Stimulated activated CD8-positive, alpha-beta memory T cell treated with anti-CD3 and anti-CD28 coated beads, Interleukin-15, amount 100 ng/mL, for 24 hours (primary cell): ENCODE measurements around the gene MSH4.
"Not testable (repeated sequence)": the region's sequence is repeated elsewhere in the genome, so short reads cannot be mapped to it uniquely, and the experiment has no call there.

Experiments used
- DNase-seq: peaks from one replicate; pipeline ENCODE4 v3.0.0-alpha.2; 2020; ENCODE audit warnings: low read depth

Gene MSH4

GRCh38 chr1:75797273-75797588 lies 549 bp downstream of the MSH4 start:
- DNase-seq = no peak

GRCh38 chr1:75797606-75798216 lies 1.0 kb downstream of the MSH4 start:
- DNase-seq = no peak

- not testable (repeated sequence) for DNase-seq
Measured at GRCh38 chr1:75801480-75801879, 4.8 kb downstream of the MSH4 start.

- no peak for DNase-seq
Measured at GRCh38 chr1:75808921-75809320, 12.2 kb downstream of the MSH4 start.

GRCh38 chr1:75810113-75810512 lies 13.4 kb downstream of the MSH4 start:
- not testable (repeated sequence) for DNase-seq

GRCh38 chr1:75811211-75811981 lies 14.7 kb downstream of the MSH4 start:
- DNase-seq = no peak

- DNase-seq = no peak
Measured at GRCh38 chr1:75812065-75812464, 15.4 kb downstream of the MSH4 start.

GRCh38 chr1:75823596-75823995 lies 26.9 kb downstream of the MSH4 start:
- not testable (repeated sequence) for DNase-seq

- DNase-seq = no peak
Measured at GRCh38 chr1:75836528-75837100, 39.9 kb downstream of the MSH4 start.

- DNase-seq = no peak
Measured at GRCh38 chr1:75838079-75838478, 41.4 kb downstream of the MSH4 start.

GRCh38 chr1:75841421-75841820 lies 44.7 kb downstream of the MSH4 start:
- no peak for DNase-seq

GRCh38 chr1:75845576-75845975 lies 48.9 kb downstream of the MSH4 start:
- no peak for DNase-seq

- no peak for DNase-seq
Measured at GRCh38 chr1:75855010-75855409, 58.3 kb downstream of the MSH4 start.

GRCh38 chr1:75855734-75856133 lies 59.1 kb downstream of the MSH4 start:
- no peak for DNase-seq

GRCh38 chr1:75861831-75862230 lies 65.1 kb downstream of the MSH4 start:
- DNase-seq = no peak

GRCh38 chr1:75870951-75871350 lies 74.3 kb downstream of the MSH4 start:
- no peak for DNase-seq

GRCh38 chr1:75879985-75880384 lies 83.3 kb downstream of the MSH4 start:
- no peak for DNase-seq

- DNase-seq = no peak
Measured at GRCh38 chr1:75884437-75884836, 87.8 kb downstream of the MSH4 start.

GRCh38 chr1:75901371-75901770 lies 104.7 kb downstream of the MSH4 start:
- no peak for DNase-seq

GRCh38 chr1:75908717-75909152 lies 112.1 kb downstream of the MSH4 start:
- DNase-seq = no peak

- no peak for DNase-seq
Measured at GRCh38 chr1:75916834-75917233, 120.2 kb downstream of the MSH4 start.

- no peak for DNase-seq
Measured at GRCh38 chr1:75922698-75923097, 126.0 kb downstream of the MSH4 start.

GRCh38 chr1:75932304-75932703 lies 135.6 kb downstream of the MSH4 start, which contains the start of gene ASB17:
ASB17 (minus strand) TSS chr1:75932404; CDS start chr1:75932291, 113 bp downstream.
- no peak for DNase-seq
